ENCODE results near the gene ARFIP1.
"Not testable (repeated sequence)": the region's sequence is repeated elsewhere in the genome, so short reads cannot be mapped to it uniquely, and the experiment has no call there.

Gene ARFIP1

DNA sequence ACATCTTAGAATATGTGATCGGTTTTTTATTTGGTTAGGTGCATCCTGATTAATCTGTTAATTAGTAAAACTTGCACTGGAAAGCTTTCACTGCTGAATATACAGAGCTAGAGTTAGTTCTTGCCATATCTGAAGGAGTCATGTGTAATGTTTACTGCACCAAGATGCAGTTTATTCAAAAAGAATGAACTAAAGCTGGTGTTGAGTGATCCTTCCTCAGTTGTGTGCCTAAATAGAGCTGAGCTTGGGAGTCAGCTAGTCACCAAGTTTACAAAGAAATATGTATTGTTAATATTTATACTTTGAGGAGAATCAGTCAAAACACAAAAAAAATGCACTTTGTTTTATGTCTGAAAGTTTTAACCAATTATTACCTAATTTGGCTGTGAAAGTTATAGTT lies 102.2 kb downstream of the ARFIP1 start:
- H3K4me1 ChIP-seq (ENCODE audit: control insufficient read depth, insufficient read depth, low read length) = peaks cover 7% of the 10 kb centered on the region
- no peak overlapping the region for H3K4me3 ChIP-seq (ENCODE audit: low read depth, low read length)
- H3K27me3 ChIP-seq (ENCODE audit: control insufficient read depth, insufficient read depth, low read length) = no peaks in the 10 kb centered on the region
- H3K9me3 ChIP-seq (ENCODE audit: control insufficient read depth, insufficient read depth, low read length) = no peaks in the 10 kb centered on the region
- H3K9ac ChIP-seq (ENCODE audit: low read depth, low read length) = no peak overlapping the region
- peaks cover 2% of the 10 kb centered on the region for H3K36me3 ChIP-seq (ENCODE audit: control insufficient read depth, insufficient read depth, low read length)

- no peaks in the 10 kb centered on the region for H3K9me3 ChIP-seq (ENCODE audit: control insufficient read depth, insufficient read depth, low read length)
- no peaks in the 10 kb centered on the region for H3K36me3 ChIP-seq (ENCODE audit: control insufficient read depth, insufficient read depth, low read length)
- H3K4me3 ChIP-seq (ENCODE audit: low read depth, low read length) = no peak overlapping the region
- H3K27me3 ChIP-seq (ENCODE audit: control insufficient read depth, insufficient read depth, low read length) = no peaks in the 10 kb centered on the region
- no peak overlapping the region for H3K9ac ChIP-seq (ENCODE audit: low read depth, low read length)
- peaks cover 7% of the 10 kb centered on the region for H3K4me1 ChIP-seq (ENCODE audit: control insufficient read depth, insufficient read depth, low read length)
Measured at GRCh38 chr4:152885185-152885584, 105.4 kb downstream of the ARFIP1 start.

DNA sequence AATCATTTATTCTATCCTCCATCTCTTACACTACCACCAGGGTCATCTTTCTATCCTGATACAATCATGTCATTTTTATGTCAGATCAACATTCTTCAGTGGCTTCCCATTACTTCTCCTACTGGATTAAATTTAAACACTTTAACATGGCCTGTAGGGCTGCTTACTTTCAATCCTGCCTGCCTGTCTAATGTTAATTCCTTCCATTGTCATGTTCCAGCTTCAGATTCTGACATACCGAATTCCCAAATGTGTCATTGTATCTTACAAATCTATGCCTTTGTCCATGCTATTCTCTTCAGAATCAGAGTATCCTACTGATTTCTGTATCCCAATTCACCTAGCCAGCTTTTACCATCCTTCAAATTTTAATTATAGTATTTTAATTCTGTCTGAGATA lies 106.4 kb downstream of the ARFIP1 start:
- Histone ChIP-seq H3K36me3 (ENCODE audit: control insufficient read depth, insufficient read depth, low read length) (no peaks in the 10 kb centered on the region), H3K9me3 (ENCODE audit: control insufficient read depth, insufficient read depth, low read length) (no peaks in the 10 kb centered on the region), H3K27me3 (ENCODE audit: control insufficient read depth, insufficient read depth, low read length) (no peaks in the 10 kb centered on the region), H3K9ac (ENCODE audit: low read depth, low read length) (no peak overlapping the region), H3K4me1 (ENCODE audit: control insufficient read depth, insufficient read depth, low read length) (peaks cover 7% of the 10 kb centered on the region), H3K4me3 (ENCODE audit: low read depth, low read length) (no peak overlapping the region)

DNA sequence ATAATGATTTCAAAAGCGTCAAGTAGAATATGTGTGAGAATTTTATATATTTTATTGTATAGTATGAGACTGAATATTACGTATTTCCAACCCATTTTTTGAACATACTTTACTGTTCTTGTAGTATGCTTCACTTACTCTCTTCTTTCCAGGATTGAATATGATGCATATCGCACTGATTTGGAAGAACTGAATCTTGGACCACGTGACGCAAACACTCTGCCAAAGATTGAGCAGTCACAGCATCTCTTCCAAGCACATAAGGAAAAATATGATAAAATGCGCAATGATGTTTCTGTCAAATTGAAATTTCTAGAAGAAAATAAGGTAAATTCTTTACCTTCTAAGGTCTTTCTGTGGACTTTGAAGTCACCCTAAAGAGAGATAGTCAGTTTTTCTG lies 108.2 kb downstream of the ARFIP1 start:
- H3K9me3 ChIP-seq (ENCODE audit: control insufficient read depth, insufficient read depth, low read length) = no peaks in the 10 kb centered on the region
- H3K4me1 ChIP-seq (ENCODE audit: control insufficient read depth, insufficient read depth, low read length) = peaks cover 7% of the 10 kb centered on the region
- no peak overlapping the region for H3K4me3 ChIP-seq (ENCODE audit: low read depth, low read length)
- H3K36me3 ChIP-seq (ENCODE audit: control insufficient read depth, insufficient read depth, low read length) = no peaks in the 10 kb centered on the region
- no peaks in the 10 kb centered on the region for H3K27me3 ChIP-seq (ENCODE audit: control insufficient read depth, insufficient read depth, low read length)
- H3K9ac ChIP-seq (ENCODE audit: low read depth, low read length) = no peak overlapping the region

GRCh38 chr4:152892974-152893373 lies 113.2 kb downstream of the ARFIP1 start:
- H3K27me3 ChIP-seq (ENCODE audit: control insufficient read depth, insufficient read depth, low read length) = no peaks in the 10 kb centered on the region
- H3K4me1 ChIP-seq (ENCODE audit: control insufficient read depth, insufficient read depth, low read length) = no peaks in the 10 kb centered on the region
- H3K9ac ChIP-seq (ENCODE audit: low read depth, low read length) = no peak overlapping the region
- H3K4me3 ChIP-seq (ENCODE audit: low read depth, low read length) = no peak overlapping the region
- no peaks in the 10 kb centered on the region for H3K36me3 ChIP-seq (ENCODE audit: control insufficient read depth, insufficient read depth, low read length)
- no peaks in the 10 kb centered on the region for H3K9me3 ChIP-seq (ENCODE audit: control insufficient read depth, insufficient read depth, low read length)

DNA sequence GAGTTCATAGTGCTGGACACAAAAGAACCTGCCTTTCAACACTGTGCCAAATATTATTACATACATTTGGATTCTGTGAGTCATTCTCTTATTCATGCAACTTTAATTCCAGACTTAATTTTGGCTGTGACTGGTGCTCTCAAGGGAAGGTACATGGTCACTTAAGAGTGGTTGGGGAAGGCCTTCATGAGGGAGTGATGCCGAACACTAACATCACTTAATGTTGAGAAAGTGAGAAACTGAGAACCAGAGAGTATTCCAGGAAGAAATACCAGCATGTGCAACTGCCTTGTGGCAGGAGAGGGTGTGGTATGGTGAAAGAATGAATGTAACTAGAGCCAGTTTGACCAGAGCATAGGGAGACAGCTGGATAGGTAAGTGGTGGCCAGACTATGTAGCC lies 114.9 kb downstream of the ARFIP1 start:
- no peak overlapping the region for H3K9ac ChIP-seq (ENCODE audit: low read depth, low read length)
- no peaks in the 10 kb centered on the region for H3K4me1 ChIP-seq (ENCODE audit: control insufficient read depth, insufficient read depth, low read length)
- H3K27me3 ChIP-seq (ENCODE audit: control insufficient read depth, insufficient read depth, low read length) = no peaks in the 10 kb centered on the region
- no peak overlapping the region for H3K4me3 ChIP-seq (ENCODE audit: low read depth, low read length)
- no peaks in the 10 kb centered on the region for H3K36me3 ChIP-seq (ENCODE audit: control insufficient read depth, insufficient read depth, low read length)
- H3K9me3 ChIP-seq (ENCODE audit: control insufficient read depth, insufficient read depth, low read length) = no peaks in the 10 kb centered on the region

GRCh38 chr4:152896811-152897210 lies 117.1 kb downstream of the ARFIP1 start:
- no peaks in the 10 kb centered on the region for H3K36me3 ChIP-seq (ENCODE audit: control insufficient read depth, insufficient read depth, low read length)
- H3K4me1 ChIP-seq (ENCODE audit: control insufficient read depth, insufficient read depth, low read length) = no peaks in the 10 kb centered on the region
- no peaks in the 10 kb centered on the region for H3K9me3 ChIP-seq (ENCODE audit: control insufficient read depth, insufficient read depth, low read length)
- no peak overlapping the region for H3K4me3 ChIP-seq (ENCODE audit: low read depth, low read length)
- H3K9ac ChIP-seq (ENCODE audit: low read depth, low read length) = no peak overlapping the region
- H3K27me3 ChIP-seq (ENCODE audit: control insufficient read depth, insufficient read depth, low read length) = no peaks in the 10 kb centered on the region

DNA sequence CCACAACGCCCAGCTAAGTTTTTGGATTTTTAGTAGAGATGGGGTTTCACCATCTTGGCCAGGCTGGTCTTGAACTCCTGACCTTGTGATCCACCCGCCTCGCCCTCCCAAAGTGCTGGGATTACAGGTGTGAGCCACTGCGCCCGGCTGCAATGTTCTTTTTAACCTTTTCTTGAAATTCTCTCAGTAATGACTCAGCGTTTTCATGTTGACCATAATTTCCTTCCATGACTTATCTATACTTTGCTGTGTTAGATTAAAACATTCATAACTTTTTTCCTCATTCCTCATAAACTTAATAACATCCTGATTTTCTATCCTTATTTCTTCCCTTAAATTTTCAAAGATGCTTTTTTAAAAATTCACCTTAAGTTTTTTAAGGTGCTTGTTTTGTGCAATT lies 118.4 kb downstream of the ARFIP1 start:
- not testable (repeated sequence) for H3K9ac ChIP-seq (ENCODE audit: low read depth, low read length); H3K36me3 ChIP-seq (ENCODE audit: control insufficient read depth, insufficient read depth, low read length); H3K4me1 ChIP-seq (ENCODE audit: control insufficient read depth, insufficient read depth, low read length); H3K9me3 ChIP-seq (ENCODE audit: control insufficient read depth, insufficient read depth, low read length); H3K4me3 ChIP-seq (ENCODE audit: low read depth, low read length); H3K27me3 ChIP-seq (ENCODE audit: control insufficient read depth, insufficient read depth, low read length)

DNA sequence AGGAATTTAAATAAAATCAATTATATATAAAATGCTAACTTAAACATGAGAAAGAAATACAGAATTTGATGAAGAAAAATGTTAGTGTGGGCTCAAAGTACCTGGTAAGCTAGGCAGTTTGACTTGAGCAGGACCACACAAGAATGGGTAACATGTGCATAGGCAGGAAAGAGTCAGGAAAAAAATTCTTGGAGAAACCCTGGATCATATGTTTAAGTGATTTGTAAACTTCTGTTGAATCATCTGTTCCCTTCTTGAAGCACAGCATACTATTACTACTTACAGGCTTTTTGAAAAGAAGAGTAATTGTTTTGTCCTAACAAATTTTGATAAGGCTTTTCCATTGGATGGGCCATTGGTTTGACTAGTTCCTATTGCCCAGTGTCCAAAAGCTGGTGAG lies 118.9 kb downstream of the ARFIP1 start:
- H3K4me1 ChIP-seq (ENCODE audit: control insufficient read depth, insufficient read depth, low read length) = no peaks in the 10 kb centered on the region
- H3K9me3 ChIP-seq (ENCODE audit: control insufficient read depth, insufficient read depth, low read length) = no peaks in the 10 kb centered on the region
- no peak overlapping the region for H3K4me3 ChIP-seq (ENCODE audit: low read depth, low read length)
- no peak overlapping the region for H3K9ac ChIP-seq (ENCODE audit: low read depth, low read length)
- H3K36me3 ChIP-seq (ENCODE audit: control insufficient read depth, insufficient read depth, low read length) = no peaks in the 10 kb centered on the region
- H3K27me3 ChIP-seq (ENCODE audit: control insufficient read depth, insufficient read depth, low read length) = no peaks in the 10 kb centered on the region

DNA sequence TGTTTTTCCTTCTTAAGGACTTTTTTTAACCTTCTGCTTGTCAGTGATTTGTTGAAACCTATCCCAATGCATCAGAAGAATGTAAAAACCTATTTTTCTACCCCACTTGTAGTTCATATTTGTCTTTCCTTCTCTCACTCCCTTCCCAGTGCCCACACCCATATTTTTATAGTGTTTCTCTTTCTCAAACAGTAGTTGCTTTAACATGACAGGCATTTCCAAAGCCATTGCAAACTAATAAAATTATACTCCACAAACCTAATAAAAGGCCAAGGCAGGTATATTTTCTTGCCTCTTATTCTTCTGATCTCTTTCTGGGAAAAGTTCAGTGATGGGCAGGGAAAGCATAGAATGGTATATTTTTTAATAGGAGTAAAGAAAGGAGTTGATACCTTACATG lies 120.6 kb downstream of the ARFIP1 start:
- Histone ChIP-seq H3K27me3 (ENCODE audit: control insufficient read depth, insufficient read depth, low read length) (no peaks in the 10 kb centered on the region), H3K36me3 (ENCODE audit: control insufficient read depth, insufficient read depth, low read length) (no peaks in the 10 kb centered on the region), H3K4me3 (ENCODE audit: low read depth, low read length) (no peak overlapping the region), H3K9me3 (ENCODE audit: control insufficient read depth, insufficient read depth, low read length) (no peaks in the 10 kb centered on the region), H3K9ac (ENCODE audit: low read depth, low read length) (no peak overlapping the region), H3K4me1 (ENCODE audit: control insufficient read depth, insufficient read depth, low read length) (no peaks in the 10 kb centered on the region)

- Histone ChIP-seq H3K9ac (ENCODE audit: low read depth, low read length) (no peak overlapping the region), H3K27me3 (ENCODE audit: control insufficient read depth, insufficient read depth, low read length) (no peaks in the 10 kb centered on the region), H3K9me3 (ENCODE audit: control insufficient read depth, insufficient read depth, low read length) (no peaks in the 10 kb centered on the region), H3K4me1 (ENCODE audit: control insufficient read depth, insufficient read depth, low read length) (no peaks in the 10 kb centered on the region), H3K36me3 (ENCODE audit: control insufficient read depth, insufficient read depth, low read length) (no peaks in the 10 kb centered on the region), H3K4me3 (ENCODE audit: low read depth, low read length) (no peak overlapping the region)
Measured at GRCh38 chr4:152901205-152901604, 121.5 kb downstream of the ARFIP1 start.

- no peak overlapping the region for H3K9ac ChIP-seq (ENCODE audit: low read depth, low read length)
- H3K9me3 ChIP-seq (ENCODE audit: control insufficient read depth, insufficient read depth, low read length) = no peaks in the 10 kb centered on the region
- no peaks in the 10 kb centered on the region for H3K27me3 ChIP-seq (ENCODE audit: control insufficient read depth, insufficient read depth, low read length)
- H3K4me3 ChIP-seq (ENCODE audit: low read depth, low read length) = no peak overlapping the region
- H3K36me3 ChIP-seq (ENCODE audit: control insufficient read depth, insufficient read depth, low read length) = no peaks in the 10 kb centered on the region
- H3K4me1 ChIP-seq (ENCODE audit: control insufficient read depth, insufficient read depth, low read length) = no peaks in the 10 kb centered on the region
Measured at GRCh38 chr4:152903658-152904057, 123.9 kb downstream of the ARFIP1 start.

- H3K9ac ChIP-seq (ENCODE audit: low read depth, low read length) = no peak overlapping the region
- no peaks in the 10 kb centered on the region for H3K36me3 ChIP-seq (ENCODE audit: control insufficient read depth, insufficient read depth, low read length)
- H3K27me3 ChIP-seq (ENCODE audit: control insufficient read depth, insufficient read depth, low read length) = no peaks in the 10 kb centered on the region
- no peak overlapping the region for H3K4me3 ChIP-seq (ENCODE audit: low read depth, low read length)
- no peaks in the 10 kb centered on the region for H3K9me3 ChIP-seq (ENCODE audit: control insufficient read depth, insufficient read depth, low read length)
- no peaks in the 10 kb centered on the region for H3K4me1 ChIP-seq (ENCODE audit: control insufficient read depth, insufficient read depth, low read length)
Measured at GRCh38 chr4:152909901-152910300, 130.1 kb downstream of the ARFIP1 start.

Data from iPS-15b (cell line).